ENCODE data around the gene ANAPC15.
"Not testable (repeated sequence)": the region's sequence is repeated elsewhere in the genome, so short reads cannot be mapped to it uniquely, and the experiment has no call there.

ANAPC15 gene

GRCh38 chr11:72146625-72147024, 34.1 kb upstream of the ANAPC15 start:
- in situ Hi-C loops (cut with MboI; ENCODE audit: low sequenced_read_pairs, unreplicated experiment) = no loop called here
- no peak for TF ChIP-seq CTCF (IDR thresholded peaks at IDR 0.05; ENCODE audit: borderline replicate concordance, control extremely low read depth, extremely low read depth, insufficient read depth, missing control alignments)
- no peak for DNase-seq (ENCODE audit: low spot score)

- no peak for TF ChIP-seq CTCF (IDR thresholded peaks at IDR 0.05; ENCODE audit: borderline replicate concordance, control extremely low read depth, extremely low read depth, insufficient read depth, missing control alignments)
- DNase-seq (ENCODE audit: low spot score) = no peak
- in situ Hi-C loops (cut with MboI; ENCODE audit: low sequenced_read_pairs, unreplicated experiment) = no loop called here
Measured at GRCh38 chr11:72144807-72145565, 32.5 kb upstream of the ANAPC15 start.

GRCh38 chr11:72142543-72142942, 30.0 kb upstream of the ANAPC15 start:
- in situ Hi-C loops (cut with MboI; ENCODE audit: low sequenced_read_pairs, unreplicated experiment); DNase-seq (ENCODE audit: low spot score): not testable (repeated sequence)

- DNase-seq (ENCODE audit: low spot score); in situ Hi-C loops (cut with MboI; ENCODE audit: low sequenced_read_pairs, unreplicated experiment): not testable (repeated sequence)
Measured at GRCh38 chr11:72142086-72142485, 29.6 kb upstream of the ANAPC15 start.

GRCh38 chr11:72141066-72141465, 28.6 kb upstream of the ANAPC15 start:
- DNase-seq (ENCODE audit: low spot score) = no peak
- in situ Hi-C loops (cut with MboI; ENCODE audit: low sequenced_read_pairs, unreplicated experiment) = no loop called here

GRCh38 chr11:72140661-72141060, 28.2 kb upstream of the ANAPC15 start:
- no peak for DNase-seq (ENCODE audit: low spot score)
- in situ Hi-C loops (cut with MboI; ENCODE audit: low sequenced_read_pairs, unreplicated experiment) = no loop called here
- no peak for TF ChIP-seq CTCF (IDR thresholded peaks at IDR 0.05; ENCODE audit: borderline replicate concordance, control extremely low read depth, extremely low read depth, insufficient read depth, missing control alignments)

More at GRCh38 chr11:72141066-72141465, 28.6 kb upstream of the ANAPC15 start:
- TF ChIP-seq CTCF (IDR thresholded peaks at IDR 0.05; ENCODE audit: borderline replicate concordance, control extremely low read depth, extremely low read depth, insufficient read depth, missing control alignments) = no peak

- no peak for TF ChIP-seq CTCF (IDR thresholded peaks at IDR 0.05; ENCODE audit: borderline replicate concordance, control extremely low read depth, extremely low read depth, insufficient read depth, missing control alignments)
- in situ Hi-C loops (cut with MboI; ENCODE audit: low sequenced_read_pairs, unreplicated experiment) = no loop called here
- no peak for DNase-seq (ENCODE audit: low spot score)
Measured at GRCh38 chr11:72139500-72139899, 27.0 kb upstream of the ANAPC15 start.
